ENCODE measurements around the gene SPAG8.

The SPAG8 gene

GRCh38 chr9:35856882-35857281, 44.8 kb upstream of the SPAG8 start:
- no peaks in the 10 kb centered on the region for H3K9me3 Mint-ChIP-seq

GRCh38 chr9:35856206-35856605, 44.1 kb upstream of the SPAG8 start:
- Mint-ChIP-seq H3K4me3 (no peak overlapping the region), H3K9me3 (no peaks in the 10 kb centered on the region), H3K36me3 (ENCODE audit: low read depth) (peaks cover 9% of the 10 kb centered on the region), H3K27ac (peak overlapping the region; percentile 9), H3K4me1 (no peaks in the 10 kb centered on the region), H3K27me3 (ENCODE audit: low read depth, poor library complexity) (peaks cover 20% of the 10 kb centered on the region)
- no peak for TF ChIP-seq CTCF (IDR thresholded peaks at IDR 0.05)
- DNase-seq, result no peak

More at GRCh38 chr9:35856882-35857281, 44.8 kb upstream of the SPAG8 start:
- peaks cover 9% of the 10 kb centered on the region for H3K36me3 Mint-ChIP-seq (ENCODE audit: low read depth)
- DNase-seq, result no peak
- TF ChIP-seq CTCF (IDR thresholded peaks at IDR 0.05), result no peak
- H3K4me1 Mint-ChIP-seq, result no peaks in the 10 kb centered on the region
- peaks cover 22% of the 10 kb centered on the region for H3K27me3 Mint-ChIP-seq (ENCODE audit: low read depth, poor library complexity)
- no peak overlapping the region for H3K4me3 Mint-ChIP-seq
- no peak overlapping the region for H3K27ac Mint-ChIP-seq

GRCh38 chr9:35854091-35854762, 42.2 kb upstream of the SPAG8 start:
- Mint-ChIP-seq H3K36me3 (ENCODE audit: low read depth) (peaks cover 9% of the 10 kb centered on the region), H3K4me1 (no peaks in the 10 kb centered on the region), H3K27ac (peak overlapping the region; percentile 21), H3K9me3 (no peaks in the 10 kb centered on the region), H3K4me3 (no peak overlapping the region), H3K27me3 (ENCODE audit: low read depth, poor library complexity) (peaks cover 7% of the 10 kb centered on the region)
- no peak for DNase-seq
- TF ChIP-seq CTCF (IDR thresholded peaks at IDR 0.05), result no peak

- TF ChIP-seq CTCF (IDR thresholded peaks at IDR 0.05), result no peak
- Mint-ChIP-seq H3K27ac (no peak overlapping the region), H3K9me3 (no peaks in the 10 kb centered on the region), H3K4me3 (no peak overlapping the region), H3K36me3 (ENCODE audit: low read depth) (peaks cover 17% of the 10 kb centered on the region), H3K27me3 (ENCODE audit: low read depth, poor library complexity) (peaks cover 10% of the 10 kb centered on the region), H3K4me1 (no peaks in the 10 kb centered on the region)
- DNase-seq, result no peak
Measured at GRCh38 chr9:35852876-35853865, 41.1 kb upstream of the SPAG8 start.

GRCh38 chr9:35852267-35852815, 40.3 kb upstream of the SPAG8 start:
- H3K9me3 Mint-ChIP-seq, result no peaks in the 10 kb centered on the region
- no peak for DNase-seq
- no peak overlapping the region for H3K4me3 Mint-ChIP-seq
- H3K4me1 Mint-ChIP-seq, result no peaks in the 10 kb centered on the region
- H3K27me3 Mint-ChIP-seq (ENCODE audit: low read depth, poor library complexity), result peaks cover 16% of the 10 kb centered on the region
- TF ChIP-seq CTCF (IDR thresholded peaks at IDR 0.05), result no peak
- no peak overlapping the region for H3K27ac Mint-ChIP-seq
- H3K36me3 Mint-ChIP-seq (ENCODE audit: low read depth), result peaks cover 25% of the 10 kb centered on the region
